ENCODE results near the gene CUL7. TPM values are rescaled to one million over a fixed set of nuclear protein-coding genes. Genes with fewer than 3 reads are reported as not detected.
A peak's percentile ranks its signal among the peaks of the same experiment; 100 is the strongest.

The CUL7 gene
- total and polyA plus RNA-seq, 9 of the 15 experiments (the other 6 are each of a cell fraction or from before 2014, with no cell fraction given) = 0.44 to 20.1 (median 8.6) TPM

DNA sequence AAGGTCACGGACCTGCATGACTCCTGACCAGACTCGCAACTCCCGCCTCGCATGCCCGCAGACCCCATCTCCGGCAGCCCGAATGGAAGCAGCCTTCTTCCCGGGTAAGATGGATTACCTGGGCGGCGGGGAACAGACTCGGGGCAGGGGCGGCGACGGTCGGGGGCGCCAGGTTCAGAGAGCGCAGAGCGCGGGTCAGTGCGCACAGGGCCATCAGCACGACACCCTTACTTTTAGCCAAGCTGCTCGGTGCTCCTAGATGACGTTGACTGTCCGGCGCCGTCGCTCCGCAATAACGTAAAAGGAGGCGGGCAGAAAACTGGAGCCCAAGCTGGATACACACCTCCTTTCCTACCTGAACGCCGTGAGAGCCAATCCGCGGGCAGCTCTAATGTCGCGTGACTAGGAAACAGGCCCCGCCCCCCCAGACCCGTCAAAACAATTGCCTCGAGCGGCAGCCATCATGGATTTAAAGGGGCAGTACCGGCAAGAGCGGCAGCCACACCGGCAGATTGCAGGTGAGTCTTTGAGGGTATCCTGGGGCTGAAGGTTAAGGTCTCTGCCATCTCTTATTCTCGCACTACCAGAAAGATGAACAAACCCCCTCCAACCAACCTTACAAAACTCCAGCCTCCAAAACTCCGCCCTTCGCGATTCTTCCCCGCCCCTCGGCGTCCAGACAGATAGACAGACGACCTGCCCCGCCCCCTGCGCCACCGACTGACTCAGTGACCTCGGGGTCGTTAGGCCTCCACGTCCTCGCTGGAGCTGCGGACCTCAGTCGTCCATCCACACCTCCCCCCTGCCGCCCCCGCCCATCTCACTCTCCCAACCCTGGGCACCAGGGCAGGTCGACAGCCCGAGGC, 5.8 kb upstream of the CUL7 start, which contains the start of the genes KLC4 and MRPL2 (continued):
- TF ChIP-seq SP2 (IDR thresholded peaks at IDR 0.05; ENCODE audit: extremely low read depth, low read depth, low read length, poor library complexity, severe bottlenecking) (peak; percentile 26), BCL6 (CRISPR knock-in tag; IDR thresholded peaks at IDR 0.05) (no peak), XRCC5 (IDR thresholded peaks at IDR 0.05; ENCODE audit: low read depth, low read length) (no peak), ZZZ3 (IDR thresholded peaks at IDR 0.05) (no peak), BRCA1 (IDR thresholded peaks at IDR 0.05) (no peak), BRCA1 (CRISPR knock-in tag; IDR thresholded peaks at IDR 0.05) (no peak), TCFL5 (CRISPR knock-in tag; conservative IDR thresholded peaks at IDR 0.05) (no peak), EHMT2 (IDR thresholded peaks at IDR 0.05) (no peak), CBFB (CRISPR knock-in tag; IDR thresholded peaks at IDR 0.05) (no peak), ZKSCAN1 (IDR thresholded peaks at IDR 0.05; ENCODE audit: low read depth, low read length) (peak; percentile 90), GATAD2A (IDR thresholded peaks at IDR 0.05) (no peak), CCNT2 (IDR thresholded peaks at IDR 0.05; ENCODE audit: borderline replicate concordance, extremely low read depth, insufficient read length, low read depth, low read length) (peak; percentile 45), NFATC3 (IDR thresholded peaks at IDR 0.05) (no peak)
- TF ChIP-seq, protein P1, sequence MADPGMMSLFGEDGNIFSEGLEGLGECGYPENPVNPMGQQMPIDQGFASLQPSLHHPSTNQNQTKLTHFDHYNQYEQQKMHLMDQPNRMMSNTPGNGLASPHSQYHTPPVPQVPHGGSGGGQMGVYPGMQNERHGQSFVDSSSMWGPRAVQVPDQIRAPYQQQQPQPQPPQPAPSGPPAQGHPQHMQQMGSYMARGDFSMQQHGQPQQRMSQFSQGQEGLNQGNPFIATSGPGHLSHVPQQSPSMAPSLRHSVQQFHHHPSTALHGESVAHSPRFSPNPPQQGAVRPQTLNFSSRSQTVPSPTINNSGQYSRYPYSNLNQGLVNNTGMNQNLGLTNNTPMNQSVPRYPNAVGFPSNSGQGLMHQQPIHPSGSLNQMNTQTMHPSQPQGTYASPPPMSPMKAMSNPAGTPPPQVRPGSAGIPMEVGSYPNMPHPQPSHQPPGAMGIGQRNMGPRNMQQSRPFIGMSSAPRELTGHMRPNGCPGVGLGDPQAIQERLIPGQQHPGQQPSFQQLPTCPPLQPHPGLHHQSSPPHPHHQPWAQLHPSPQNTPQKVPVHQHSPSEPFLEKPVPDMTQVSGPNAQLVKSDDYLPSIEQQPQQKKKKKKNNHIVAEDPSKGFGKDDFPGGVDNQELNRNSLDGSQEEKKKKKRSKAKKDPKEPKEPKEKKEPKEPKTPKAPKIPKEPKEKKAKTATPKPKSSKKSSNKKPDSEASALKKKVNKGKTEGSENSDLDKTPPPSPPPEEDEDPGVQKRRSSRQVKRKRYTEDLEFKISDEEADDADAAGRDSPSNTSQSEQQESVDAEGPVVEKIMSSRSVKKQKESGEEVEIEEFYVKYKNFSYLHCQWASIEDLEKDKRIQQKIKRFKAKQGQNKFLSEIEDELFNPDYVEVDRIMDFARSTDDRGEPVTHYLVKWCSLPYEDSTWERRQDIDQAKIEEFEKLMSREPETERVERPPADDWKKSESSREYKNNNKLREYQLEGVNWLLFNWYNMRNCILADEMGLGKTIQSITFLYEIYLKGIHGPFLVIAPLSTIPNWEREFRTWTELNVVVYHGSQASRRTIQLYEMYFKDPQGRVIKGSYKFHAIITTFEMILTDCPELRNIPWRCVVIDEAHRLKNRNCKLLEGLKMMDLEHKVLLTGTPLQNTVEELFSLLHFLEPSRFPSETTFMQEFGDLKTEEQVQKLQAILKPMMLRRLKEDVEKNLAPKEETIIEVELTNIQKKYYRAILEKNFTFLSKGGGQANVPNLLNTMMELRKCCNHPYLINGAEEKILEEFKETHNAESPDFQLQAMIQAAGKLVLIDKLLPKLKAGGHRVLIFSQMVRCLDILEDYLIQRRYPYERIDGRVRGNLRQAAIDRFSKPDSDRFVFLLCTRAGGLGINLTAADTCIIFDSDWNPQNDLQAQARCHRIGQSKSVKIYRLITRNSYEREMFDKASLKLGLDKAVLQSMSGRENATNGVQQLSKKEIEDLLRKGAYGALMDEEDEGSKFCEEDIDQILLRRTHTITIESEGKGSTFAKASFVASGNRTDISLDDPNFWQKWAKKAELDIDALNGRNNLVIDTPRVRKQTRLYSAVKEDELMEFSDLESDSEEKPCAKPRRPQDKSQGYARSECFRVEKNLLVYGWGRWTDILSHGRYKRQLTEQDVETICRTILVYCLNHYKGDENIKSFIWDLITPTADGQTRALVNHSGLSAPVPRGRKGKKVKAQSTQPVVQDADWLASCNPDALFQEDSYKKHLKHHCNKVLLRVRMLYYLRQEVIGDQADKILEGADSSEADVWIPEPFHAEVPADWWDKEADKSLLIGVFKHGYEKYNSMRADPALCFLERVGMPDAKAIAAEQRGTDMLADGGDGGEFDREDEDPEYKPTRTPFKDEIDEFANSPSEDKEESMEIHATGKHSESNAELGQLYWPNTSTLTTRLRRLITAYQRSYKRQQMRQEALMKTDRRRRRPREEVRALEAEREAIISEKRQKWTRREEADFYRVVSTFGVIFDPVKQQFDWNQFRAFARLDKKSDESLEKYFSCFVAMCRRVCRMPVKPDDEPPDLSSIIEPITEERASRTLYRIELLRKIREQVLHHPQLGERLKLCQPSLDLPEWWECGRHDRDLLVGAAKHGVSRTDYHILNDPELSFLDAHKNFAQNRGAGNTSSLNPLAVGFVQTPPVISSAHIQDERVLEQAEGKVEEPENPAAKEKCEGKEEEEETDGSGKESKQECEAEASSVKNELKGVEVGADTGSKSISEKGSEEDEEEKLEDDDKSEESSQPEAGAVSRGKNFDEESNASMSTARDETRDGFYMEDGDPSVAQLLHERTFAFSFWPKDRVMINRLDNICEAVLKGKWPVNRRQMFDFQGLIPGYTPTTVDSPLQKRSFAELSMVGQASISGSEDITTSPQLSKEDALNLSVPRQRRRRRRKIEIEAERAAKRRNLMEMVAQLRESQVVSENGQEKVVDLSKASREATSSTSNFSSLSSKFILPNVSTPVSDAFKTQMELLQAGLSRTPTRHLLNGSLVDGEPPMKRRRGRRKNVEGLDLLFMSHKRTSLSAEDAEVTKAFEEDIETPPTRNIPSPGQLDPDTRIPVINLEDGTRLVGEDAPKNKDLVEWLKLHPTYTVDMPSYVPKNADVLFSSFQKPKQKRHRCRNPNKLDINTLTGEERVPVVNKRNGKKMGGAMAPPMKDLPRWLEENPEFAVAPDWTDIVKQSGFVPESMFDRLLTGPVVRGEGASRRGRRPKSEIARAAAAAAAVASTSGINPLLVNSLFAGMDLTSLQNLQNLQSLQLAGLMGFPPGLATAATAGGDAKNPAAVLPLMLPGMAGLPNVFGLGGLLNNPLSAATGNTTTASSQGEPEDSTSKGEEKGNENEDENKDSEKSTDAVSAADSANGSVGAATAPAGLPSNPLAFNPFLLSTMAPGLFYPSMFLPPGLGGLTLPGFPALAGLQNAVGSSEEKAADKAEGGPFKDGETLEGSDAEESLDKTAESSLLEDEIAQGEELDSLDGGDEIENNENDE (IDR thresholded peaks at IDR 0.05; ENCODE audit: low read depth, low read length) = no peak
- TF ChIP-seq, protein P2, sequence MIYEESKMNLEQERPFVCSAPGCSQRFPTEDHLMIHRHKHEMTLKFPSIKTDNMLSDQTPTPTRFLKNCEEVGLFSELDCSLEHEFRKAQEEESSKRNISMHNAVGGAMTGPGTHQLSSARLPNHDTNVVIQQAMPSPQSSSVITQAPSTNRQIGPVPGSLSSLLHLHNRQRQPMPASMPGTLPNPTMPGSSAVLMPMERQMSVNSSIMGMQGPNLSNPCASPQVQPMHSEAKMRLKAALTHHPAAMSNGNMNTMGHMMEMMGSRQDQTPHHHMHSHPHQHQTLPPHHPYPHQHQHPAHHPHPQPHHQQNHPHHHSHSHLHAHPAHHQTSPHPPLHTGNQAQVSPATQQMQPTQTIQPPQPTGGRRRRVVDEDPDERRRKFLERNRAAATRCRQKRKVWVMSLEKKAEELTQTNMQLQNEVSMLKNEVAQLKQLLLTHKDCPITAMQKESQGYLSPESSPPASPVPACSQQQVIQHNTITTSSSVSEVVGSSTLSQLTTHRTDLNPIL (CRISPR knock-in tag; IDR thresholded peaks at IDR 0.05) = no peak
- TF ChIP-seq, protein P3, sequence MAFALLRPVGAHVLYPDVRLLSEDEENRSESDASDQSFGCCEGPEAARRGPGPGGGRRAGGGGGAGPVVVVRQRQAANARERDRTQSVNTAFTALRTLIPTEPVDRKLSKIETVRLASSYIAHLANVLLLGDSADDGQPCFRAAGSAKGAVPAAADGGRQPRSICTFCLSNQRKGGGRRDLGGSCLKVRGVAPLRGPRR (CRISPR knock-in tag; IDR thresholded peaks at IDR 0.05) = no peak
